GM21515 (cell line): ENCODE measurements around the gene GRIN2A.

Source experiments
- ATAC-seq: cut with Tn5 transposase; IDR thresholded peaks from one replicate; pipeline ENCODE4 v1.9.1; 2021; ENCODE audit not compliant: unreplicated experiment

GRIN2A gene

GRCh38 chr16:10039220-10040096 lies 142.8 kb downstream of the GRIN2A start:
- ATAC-seq, result no peak

GRCh38 chr16:10037751-10038150 lies 144.5 kb downstream of the GRIN2A start:
- no peak for ATAC-seq

- ATAC-seq, result no peak
These were observed 145.3 kb downstream of the GRIN2A start for GRCh38 chr16:10036956-10037355.

GRCh38 chr16:10033556-10033955 lies 148.7 kb downstream of the GRIN2A start:
- ATAC-seq, result no peak

- no peak for ATAC-seq
These were observed 150.3 kb downstream of the GRIN2A start for GRCh38 chr16:10031955-10032354.

- ATAC-seq, result no peak
These were observed 150.8 kb downstream of the GRIN2A start for GRCh38 chr16:10031473-10031872.

- ATAC-seq, result no peak
These were observed 153.6 kb downstream of the GRIN2A start for GRCh38 chr16:10028644-10029043.

GRCh38 chr16:10027553-10027952 lies 154.7 kb downstream of the GRIN2A start:
- no peak for ATAC-seq

- no peak for ATAC-seq
These were observed 155.6 kb downstream of the GRIN2A start for GRCh38 chr16:10026593-10026992.

GRCh38 chr16:10022098-10022497 lies 160.1 kb downstream of the GRIN2A start:
- no peak for ATAC-seq

- ATAC-seq, result no peak
These were observed 161.4 kb downstream of the GRIN2A start for GRCh38 chr16:10020866-10021265.

GRCh38 chr16:10016752-10017151 lies 165.5 kb downstream of the GRIN2A start:
- ATAC-seq, result no peak

GRCh38 chr16:10015397-10015796 lies 166.8 kb downstream of the GRIN2A start:
- no peak for ATAC-seq

GRCh38 chr16:10013774-10014173 lies 168.5 kb downstream of the GRIN2A start:
- ATAC-seq, result no peak

GRCh38 chr16:10013364-10013763 lies 168.9 kb downstream of the GRIN2A start:
- ATAC-seq, result no peak

- ATAC-seq, result no peak
These were observed 172.5 kb downstream of the GRIN2A start for GRCh38 chr16:10009684-10010083.

GRCh38 chr16:10003486-10003885 lies 178.7 kb downstream of the GRIN2A start:
- ATAC-seq, result no peak

GRCh38 chr16:10001258-10001775 lies 180.9 kb downstream of the GRIN2A start:
- ATAC-seq, result no peak

- ATAC-seq, result no peak
These were observed 186.0 kb downstream of the GRIN2A start for GRCh38 chr16:9996221-9996620.

GRCh38 chr16:9992441-9992840 lies 189.8 kb downstream of the GRIN2A start:
- ATAC-seq, result no peak

GRCh38 chr16:9980981-9981380 lies 201.2 kb downstream of the GRIN2A start:
- ATAC-seq, result no peak

GRCh38 chr16:9978160-9978725 lies 204.0 kb downstream of the GRIN2A start:
- no peak for ATAC-seq
